ENCODE data around the gene CCDC13. TPM values are rescaled to one million over a fixed set of nuclear protein-coding genes. Genes with fewer than 3 reads are reported as not detected.

Gene CCDC13, protein sequence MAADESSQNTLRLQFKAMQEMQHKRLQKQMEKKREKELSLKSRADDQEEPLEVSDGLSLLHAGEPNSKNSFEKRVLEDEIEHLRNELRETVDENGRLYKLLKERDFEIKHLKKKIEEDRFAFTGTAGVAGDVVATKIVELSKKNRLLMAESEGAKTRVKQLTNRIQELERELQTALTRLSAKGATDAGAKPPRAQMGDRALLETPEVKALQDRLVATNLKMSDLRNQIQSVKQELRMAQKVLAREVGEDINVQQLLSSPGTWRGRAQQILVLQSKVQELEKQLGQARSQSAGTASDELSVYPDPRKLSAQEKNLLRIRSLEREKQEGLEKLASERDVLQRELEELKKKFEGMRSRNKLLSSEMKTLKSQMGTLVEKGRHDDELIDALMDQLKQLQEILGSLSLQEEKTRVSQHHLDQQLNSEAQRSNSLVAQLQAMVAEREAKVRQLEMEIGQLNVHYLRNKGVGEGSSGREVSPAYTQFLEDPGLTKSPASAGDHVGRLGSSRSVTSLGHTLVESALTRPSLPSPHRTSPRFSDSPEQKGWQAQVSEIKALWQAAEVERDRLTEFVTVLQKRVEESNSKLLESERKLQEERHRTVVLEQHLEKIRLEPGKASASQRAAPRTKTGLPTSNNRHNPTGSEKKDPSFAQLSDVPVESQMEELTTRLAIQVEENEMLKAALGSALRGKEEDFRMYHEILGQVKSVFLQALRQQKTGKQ
- polyA plus RNA-seq (2013, experiment 1 of 2): 1.3 TPM
- 1.7 TPM for polyA plus RNA-seq (2013, experiment 2 of 2)

DNA sequence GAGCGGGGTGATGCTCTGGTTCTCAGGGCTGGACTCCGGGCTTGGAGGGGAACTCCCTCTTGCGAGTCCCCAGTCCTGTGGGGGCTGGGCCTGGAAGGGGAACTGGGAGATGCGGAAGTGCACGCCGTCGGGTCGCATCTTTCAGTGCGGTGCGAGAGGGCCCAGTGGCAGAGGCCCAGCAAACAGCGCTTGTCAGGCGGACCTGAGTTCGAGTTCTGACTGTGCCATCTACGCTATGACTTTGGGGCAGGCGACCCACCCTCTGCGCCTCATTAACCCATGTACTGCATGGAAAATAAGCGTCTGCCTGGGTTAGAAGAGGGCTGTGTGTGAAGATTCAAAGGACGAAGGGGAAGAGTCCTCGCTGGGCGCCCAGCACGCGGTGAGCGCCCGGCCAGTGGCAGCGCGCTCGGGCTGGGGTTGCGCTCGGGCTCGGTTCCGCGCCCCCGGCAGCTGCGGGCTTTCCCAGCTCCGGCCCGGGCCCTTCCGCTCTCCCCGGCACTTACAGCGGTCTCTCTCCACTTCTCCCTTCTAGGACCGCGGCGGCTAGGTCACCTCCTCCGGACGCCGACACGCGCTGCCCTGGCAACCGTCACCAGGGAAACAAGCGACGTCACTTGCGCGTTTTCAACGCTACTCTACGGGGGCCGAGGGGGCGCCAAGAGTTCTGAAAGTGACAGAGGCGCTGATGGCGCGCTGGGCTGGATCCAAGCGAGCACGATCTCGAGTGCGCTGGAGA, at the start of gene CCDC13:
CCDC13 (minus strand) TSS at position 584 of the 739 bp plus-strand sequence. CDS start 14,908 bp downstream, outside the sequence.
- H3K27me3 ChIP-seq (ENCODE audit: control insufficient read depth in 3 of 3, insufficient read depth in 3 of 3, low read depth in 1 of 3, low read length in 3 of 3): peaks cover 0 to 4% (median 0%) of the 10 kb centered on the region in 3 experiments
- H4K91ac ChIP-seq (ENCODE audit: low read depth, low read length, poor library complexity): no peak within 1 kb of the TSS
- H3K4me1 ChIP-seq (ENCODE audit: control insufficient read depth in 2 of 2, insufficient read depth in 1 of 2, low read depth in 1 of 2, low read length in 2 of 2): peaks cover 3 to 5% of the 10 kb centered on the region in 2 donors
- H2BK12ac ChIP-seq (ENCODE audit: low read length): no peak within 1 kb of the TSS
- H3K4ac ChIP-seq (ENCODE audit: low read length): no peak within 1 kb of the TSS
- H3K18ac ChIP-seq (ENCODE audit: low read length): peak within 1 kb of the TSS; percentile 77
- DNase-seq (ENCODE audit: low spot score): peak; percentile 92
- peak within 1 kb of the TSS; percentile 91 for H3K4me2 ChIP-seq (ENCODE audit: insufficient read depth, low read length, poor library complexity, severe bottlenecking)
- no peak within 1 kb of the TSS for H2AK5ac ChIP-seq (ENCODE audit: low read depth, low read length)
- no peaks in the 10 kb centered on the region for H3K79me1 ChIP-seq (ENCODE audit: low read depth, low read length)
- H4K8ac ChIP-seq (ENCODE audit: low read depth, low read length): no peak within 1 kb of the TSS
- no peak within 1 kb of the TSS for H2BK5ac ChIP-seq (ENCODE audit: low read length)
- H3K36me3 ChIP-seq (replicated peaks in 1 of 2; ENCODE audit: control insufficient read depth in 2 of 2, insufficient read depth in 2 of 2, low read length in 2 of 2): peaks cover 0 to 14% of the 10 kb centered on the region in 2 donors
- no CpG with 5 or more reads among the region's 63 CpGs for WGBS, 2 donors (ENCODE audit: extremely low coverage in 2 of 2, insufficient read length in 2 of 2, insufficient replicate concordance in 1 of 2)
- H3K27ac ChIP-seq (replicated peaks; ENCODE audit: low read length): no peak within 1 kb of the TSS
- no peak within 1 kb of the TSS for H2BK120ac ChIP-seq (ENCODE audit: low read depth, low read length)
- no peak within 1 kb of the TSS for H3K9ac ChIP-seq (ENCODE audit: low read depth, low read length, poor library complexity)
- H3K23ac ChIP-seq (ENCODE audit: low read depth, low read length, poor library complexity): no peak within 1 kb of the TSS
- H2BK15ac ChIP-seq (ENCODE audit: low read length): no peak within 1 kb of the TSS
- H3K9me3 ChIP-seq (replicated peaks in 1 of 2; ENCODE audit: control insufficient read depth in 2 of 2, insufficient read depth in 1 of 2, low read depth in 1 of 2, low read length in 2 of 2): peaks cover 0 to 4% of the 10 kb centered on the region in 2 donors
- H3K4me3 ChIP-seq (ENCODE audit: low read length in 2 of 2): peak within 1 kb of the TSS; percentile 42 to 82
- H3K14ac ChIP-seq (ENCODE audit: low read length): peak within 1 kb of the TSS; percentile 72
- peak within 1 kb of the TSS; percentile 87 for H2AFZ ChIP-seq (ENCODE audit: low read length)

DNA sequence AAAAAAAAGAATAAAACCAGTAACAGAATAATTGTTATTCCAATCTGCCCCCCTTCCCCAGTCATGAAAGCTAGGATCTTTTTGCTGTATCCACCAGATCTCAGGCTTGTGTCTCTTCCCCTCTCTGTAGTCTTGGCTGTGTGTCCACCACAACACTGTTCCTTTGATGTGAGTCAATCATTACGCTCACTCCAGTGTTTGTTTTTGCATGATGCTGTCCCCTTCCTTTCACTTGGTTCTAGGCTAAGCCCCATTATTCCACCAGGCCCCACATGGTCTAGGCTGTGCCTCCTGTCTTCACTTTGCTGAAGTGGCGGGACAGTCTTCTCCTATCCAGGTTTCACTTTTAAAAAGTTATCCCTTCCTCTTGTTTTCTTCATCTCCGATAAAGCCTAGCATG, 49.8 kb upstream of the CCDC13 start:
- Histone ChIP-seq H3K4me2 (ENCODE audit: insufficient read depth, low read length, poor library complexity, severe bottlenecking) (no peak overlapping the region), H2AFZ (ENCODE audit: low read length) (peak overlapping the region; percentile 55), H2AK5ac (ENCODE audit: low read depth, low read length) (no peak overlapping the region), H3K4me1 (ENCODE audit: control insufficient read depth in 2 of 2, insufficient read depth in 1 of 2, low read depth in 1 of 2, low read length in 2 of 2) (peaks cover 8 to 17% of the 10 kb centered on the region in 2 donors), H3K27ac (replicated peaks; ENCODE audit: low read length) (no peak overlapping the region), H3K23ac (ENCODE audit: low read depth, low read length, poor library complexity) (no peak overlapping the region), H2BK15ac (ENCODE audit: low read length) (no peak overlapping the region), H3K4ac (ENCODE audit: low read length) (no peak overlapping the region), H3K4me3 (ENCODE audit: low read length in 2 of 2) (no peak overlapping the region), H3K36me3 (replicated peaks in 1 of 2; ENCODE audit: control insufficient read depth in 2 of 2, insufficient read depth in 2 of 2, low read length in 2 of 2) (no peaks in the 10 kb centered on the region), H3K27me3 (ENCODE audit: control insufficient read depth in 3 of 3, insufficient read depth in 3 of 3, low read depth in 1 of 3, low read length in 3 of 3) (peaks cover 0 to 4% (median 0%) of the 10 kb centered on the region in 3 experiments), H2BK120ac (ENCODE audit: low read depth, low read length) (no peak overlapping the region), H3K9me3 (replicated peaks in 1 of 2; ENCODE audit: control insufficient read depth in 2 of 2, insufficient read depth in 1 of 2, low read depth in 1 of 2, low read length in 2 of 2) (no peaks in the 10 kb centered on the region), H3K14ac (ENCODE audit: low read length) (no peak overlapping the region), H3K18ac (ENCODE audit: low read length) (no peak overlapping the region), H4K8ac (ENCODE audit: low read depth, low read length) (no peak overlapping the region), H2BK5ac (ENCODE audit: low read length) (no peak overlapping the region), H3K79me1 (ENCODE audit: low read depth, low read length) (no peaks in the 10 kb centered on the region), H2BK12ac (ENCODE audit: low read length) (no peak overlapping the region), H4K91ac (ENCODE audit: low read depth, low read length, poor library complexity) (no peak overlapping the region), H3K9ac (ENCODE audit: low read depth, low read length, poor library complexity) (no peak overlapping the region)
- no CpG with 5 or more reads among the region's 3 CpGs for WGBS, 2 donors (ENCODE audit: extremely low coverage in 2 of 2, insufficient read length in 2 of 2, insufficient replicate concordance in 1 of 2)
- DNase-seq (ENCODE audit: low spot score): no peak

DNA sequence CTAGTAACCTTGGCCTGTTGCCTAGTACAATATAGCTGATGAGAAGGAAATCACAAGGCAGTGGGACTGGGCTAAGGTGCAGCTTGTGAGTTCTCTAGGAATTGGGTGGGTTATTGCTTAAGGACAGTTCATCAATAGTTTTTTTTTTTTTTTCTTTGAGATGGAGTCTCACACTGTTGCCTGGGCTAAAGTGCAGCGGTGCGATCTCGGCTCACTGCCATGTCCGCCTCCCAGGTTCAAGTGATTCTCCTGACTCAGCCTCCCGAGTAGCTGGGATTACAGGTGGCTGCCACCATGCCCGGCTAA, 47.6 kb upstream of the CCDC13 start:
- Histone ChIP-seq H3K4me3 (ENCODE audit: low read length in 2 of 2) (no peak overlapping the region), H2BK5ac (ENCODE audit: low read length) (no peak overlapping the region), H3K4ac (ENCODE audit: low read length) (no peak overlapping the region), H3K79me1 (ENCODE audit: low read depth, low read length) (no peaks in the 10 kb centered on the region), H4K8ac (ENCODE audit: low read depth, low read length) (no peak overlapping the region), H2AFZ (ENCODE audit: low read length) (no peak overlapping the region), H2BK12ac (ENCODE audit: low read length) (no peak overlapping the region), H3K14ac (ENCODE audit: low read length) (no peak overlapping the region), H3K4me1 (ENCODE audit: control insufficient read depth in 2 of 2, insufficient read depth in 1 of 2, low read depth in 1 of 2, low read length in 2 of 2) (peaks cover 5 to 15% of the 10 kb centered on the region in 2 donors), H3K18ac (ENCODE audit: low read length) (no peak overlapping the region), H3K27me3 (ENCODE audit: control insufficient read depth in 3 of 3, insufficient read depth in 3 of 3, low read depth in 1 of 3, low read length in 3 of 3) (peaks cover 0 to 7% (median 0%) of the 10 kb centered on the region in 3 experiments), H2AK5ac (ENCODE audit: low read depth, low read length) (no peak overlapping the region), H3K36me3 (replicated peaks in 1 of 2; ENCODE audit: control insufficient read depth in 2 of 2, insufficient read depth in 2 of 2, low read length in 2 of 2) (no peaks in the 10 kb centered on the region), H4K91ac (ENCODE audit: low read depth, low read length, poor library complexity) (no peak overlapping the region), H3K4me2 (ENCODE audit: insufficient read depth, low read length, poor library complexity, severe bottlenecking) (no peak overlapping the region), H3K9me3 (replicated peaks in 1 of 2; ENCODE audit: control insufficient read depth in 2 of 2, insufficient read depth in 1 of 2, low read depth in 1 of 2, low read length in 2 of 2) (no peaks in the 10 kb centered on the region), H3K27ac (replicated peaks; ENCODE audit: low read length) (no peak overlapping the region), H3K23ac (ENCODE audit: low read depth, low read length, poor library complexity) (no peak overlapping the region), H3K9ac (ENCODE audit: low read depth, low read length, poor library complexity) (no peak overlapping the region), H2BK15ac (ENCODE audit: low read length) (no peak overlapping the region), H2BK120ac (ENCODE audit: low read depth, low read length) (no peak overlapping the region)
- WGBS, 2 donors (ENCODE audit: extremely low coverage in 2 of 2, insufficient read length in 2 of 2, insufficient replicate concordance in 1 of 2): no CpG with 5 or more reads among the region's 6 CpGs
- no peak for DNase-seq (ENCODE audit: low spot score)
